HCT116 (cell line): ENCODE measurements around the gene DHDH. TPM values are rescaled to one million over a fixed set of nuclear protein-coding genes. Genes with fewer than 3 reads are reported as not detected.

Source experiments
- ATAC-seq: fragments of 200-7000 bp; cut with Tn5 transposase; 2 replicates; pipeline ENCODE4 v1.9.1; 2020; ENCODE audit warnings: mild to moderate bottlenecking, moderate library complexity
- BruUV-seq: library from RNA; stranded (reverse); fragments of 400-500 nt; replicated peaks from 2 replicates; lab custom pipeline; 2021; lab: Mats Ljungman, UMichigan
- CTCF ChIA-PET: fragments of 300-600 bp; sonication (Branson Sonifier 250); formaldehyde crosslinking; loops from one replicate; lab custom pipeline; 2021; ENCODE audit warnings: antibody characterized with exemption; lab: Charles Lee
- POLR2A ChIA-PET: fragments of 300-600, 350-600 bp; sonication (Branson Sonifier 250); formaldehyde crosslinking; loops from one replicate; lab custom pipeline; 2021; ENCODE audit warnings: antibody characterized with exemption; lab: Charles Lee
- RAD21 ChIA-PET, 2 experiments: fragments of 300-600 bp; sonication (Branson Sonifier 250); formaldehyde crosslinking; loops; one replicate each; lab custom pipeline; 2023; ENCODE audit warnings: low total read pairs in 2 of 2; ENCODE audit not compliant: uncharacterized antibody in 2 of 2, unreplicated experiment in 2 of 2, low non-redundant PET in 1 of 2; lab: Charles Lee
- DNase-seq: peaks from one replicate; pipeline ENCODE4 v3.0.0-alpha.2; 2010; ENCODE audit warnings: low read depth, low spot score
- H2AFZ ChIP-seq: fragments of 200-600 bp; shearing (Covaris generic), sonication (generic); 2 replicates; pipeline ENCODE4 v1.6.1; 2017; ENCODE audit warnings: low read depth, mixed run types, mixed read lengths, antibody characterized with exemption, low read length; ENCODE audit not compliant: poor library complexity, severe bottlenecking
- H3K27ac ChIP-seq: 2 replicates; pipeline ENCODE4 v1.5.1; 2012; ENCODE audit warnings: low read depth, low read length
- H3K27me3 ChIP-seq: fragments of 200-600 bp; sonication (generic); 2 replicates; pipeline ENCODE4 v1.6.1; 2016; ENCODE audit warnings: mixed run types, low read length, mixed read lengths; ENCODE audit not compliant: insufficient read depth
- H3K36me3 ChIP-seq, 2 experiments: fragments of 200-500 bp in 1 of 2; fragments of 200-600 bp in 1 of 2; sonication (Bioruptor generic) in 1 of 2; sonication (generic) in 1 of 2; 2 replicates each; pipeline versions ENCODE4 v1.5.1 to v1.6.1; 2014 to 2016; ENCODE audit warnings: low read length in 2 of 2, inconsistent platforms in 1 of 2, mixed read lengths in 1 of 2, mixed run types in 1 of 2; ENCODE audit not compliant: insufficient read depth in 2 of 2, control insufficient read depth in 1 of 2
- H3K4me1 ChIP-seq, 2 experiments: fragments of 200-600 bp in 1 of 2; sonication (generic) in 1 of 2; 2 replicates each; pipeline versions ENCODE4 v1.5.1 to v1.6.1; 2012 to 2017; ENCODE audit warnings: low read length in 2 of 2, inconsistent platforms in 1 of 2, mild to moderate bottlenecking in 1 of 2, mixed read lengths in 1 of 2, mixed run types in 1 of 2, moderate library complexity in 1 of 2; ENCODE audit not compliant: insufficient read depth in 2 of 2, control insufficient read depth in 1 of 2
- H3K4me2 ChIP-seq: fragments of 200-600 bp; sonication (generic); 2 replicates; pipeline ENCODE4 v1.6.1; 2017; ENCODE audit warnings: mixed run types, low read length, mixed read lengths
- H3K4me3 ChIP-seq, 2 experiments: fragments of 200-600 bp in 1 of 2; sonication (generic) in 1 of 2; replicated peaks in 1 of 2; 2 replicates each; pipeline ENCODE4 v1.5.1; 2011 to 2016; ENCODE audit warnings: low read length in 2 of 2, control low read depth in 1 of 2, low read depth in 1 of 2, mild to moderate bottlenecking in 1 of 2, mixed read lengths in 1 of 2, mixed run types in 1 of 2
- H3K79me2 ChIP-seq: fragments of 200-600 bp; sonication (generic); 2 replicates; pipeline ENCODE4 v1.6.1; 2017; ENCODE audit warnings: mild to moderate bottlenecking, mixed run types, low read length, moderate library complexity, mixed read lengths; ENCODE audit not compliant: insufficient read depth
- H3K9ac ChIP-seq: fragments of 200-600 bp; sonication (generic); 2 replicates; pipeline ENCODE4 v1.6.1; 2016; ENCODE audit warnings: low read length, mixed read lengths
- H3K9me2 ChIP-seq: fragments of 200-600 bp; sonication (generic), shearing (Covaris generic); 2 replicates; pipeline ENCODE4 v1.6.1; 2017; ENCODE audit warnings: mixed run types, mild to moderate bottlenecking, moderate library complexity; ENCODE audit not compliant: insufficient read depth
- H3K9me3 ChIP-seq, 2 experiments: fragments of 200-500 bp in 1 of 2; fragments of 200-600 bp in 1 of 2; sonication (Bioruptor generic) in 1 of 2; sonication (generic) in 1 of 2; 2 replicates each; pipeline ENCODE4 v1.6.1; 2014 to 2017; ENCODE audit warnings: low read length in 2 of 2, mixed read lengths in 2 of 2, inconsistent platforms in 1 of 2, low read depth in 1 of 2, mild to moderate bottlenecking in 1 of 2, mixed run types in 1 of 2, moderate library complexity in 1 of 2; ENCODE audit not compliant: control insufficient read depth in 1 of 2, insufficient read depth in 1 of 2
- H4K20me1 ChIP-seq: fragments of 200-600 bp; sonication (generic), shearing (Covaris generic); 2 replicates; pipeline ENCODE4 v1.6.1; 2017; ENCODE audit warnings: mixed run types, mild to moderate bottlenecking, moderate library complexity; ENCODE audit not compliant: insufficient read depth
- CEBPB ChIP-seq: IDR thresholded peaks from 2 replicates; pipeline ENCODE4 v1.6.1; 2012; ENCODE audit warnings: low read depth
- EGR1 ChIP-seq: IDR thresholded peaks from 2 replicates; pipeline ENCODE4 v1.6.1; 2012; ENCODE audit warnings: low read depth
- POLR2A ChIP-seq: IDR thresholded peaks from 2 replicates; pipeline ENCODE4 v1.7.0; 2011; ENCODE audit warnings: borderline replicate concordance; ENCODE audit not compliant: insufficient read depth, insufficient read length; ENCODE audit errors: extremely low read depth
- YY1 ChIP-seq: IDR thresholded peaks from 2 replicates; pipeline ENCODE4 v1.6.1; 2011; ENCODE audit warnings: low read length, low read depth, moderate library complexity, mild to moderate bottlenecking; ENCODE audit not compliant: insufficient replicate concordance; ENCODE audit errors: extremely low read depth
- intact Hi-C: fragments of 100-400 bp; cut with micrococcal nuclease; formaldehyde crosslinking; loops from 2 replicates; pipeline ENCODE4 v1.10.0; 2022
- total RNA-seq: library from RNA; stranded (reverse); gene quantifications from one replicate; pipeline ENCODE4 v1.2.1, GENCODE V29; 2021; ENCODE audit not compliant: unreplicated experiment

Gene DHDH
- total RNA-seq, 1 experiment from 2014 or later = 8.6 TPM

GRCh38 chr19:48945415-48945814 is 11.9 kb downstream of the DHDH start:
- H3K27me3 ChIP-seq = no peaks in the 10 kb centered on the region
- H3K4me1 ChIP-seq = no peaks in the 10 kb centered on the region
- POLR2A ChIA-PET = interaction anchor here (1.3 kb wide), 1 partner anchor 12 kb away, joined by 3 read pairs; the partner anchor contains the start of gene DHDH
- H3K36me3 ChIP-seq = 0 out of 4 replicates have a peak, but pooled peaks cover 0 to 3% of the 10 kb centered on the region in 2 experiments
- DNase-seq (no peak), ATAC-seq (no peak)
- no peak overlapping the region for H3K4me2 ChIP-seq
- H3K9me3 ChIP-seq = no peaks in the 10 kb centered on the region
- H3K9me2 ChIP-seq = no peaks in the 10 kb centered on the region
- H3K4me3 ChIP-seq = no peak overlapping the region
- intact Hi-C loops = no loop called here
- H3K79me2 ChIP-seq = no peaks in the 10 kb centered on the region
- CTCF ChIA-PET = no interaction called here
- no peak overlapping the region for H3K27ac ChIP-seq
- TF ChIP-seq YY1 = no peak
- H2AFZ ChIP-seq = no peak overlapping the region
- no peaks in the 10 kb centered on the region for H4K20me1 ChIP-seq
- RAD21 ChIA-PET = no interaction called here
- BruUV-seq = no TSS peak
- H3K9ac ChIP-seq = no peak overlapping the region

GRCh38 chr19:48945817-48946216 is 12.3 kb downstream of the DHDH start:
- no peaks in the 10 kb centered on the region for H3K4me1 ChIP-seq
- RAD21 ChIA-PET = no interaction called here
- H3K9me2 ChIP-seq = no peaks in the 10 kb centered on the region
- CTCF ChIA-PET = no interaction called here
- no peaks in the 10 kb centered on the region for H3K79me2 ChIP-seq
- H3K4me3 ChIP-seq = no peak overlapping the region
- 0 out of 4 replicates have a peak, but pooled peaks cover 0 to 3% of the 10 kb centered on the region in 2 experiments for H3K36me3 ChIP-seq
- no peak overlapping the region for H3K9ac ChIP-seq
- H3K27me3 ChIP-seq = no peaks in the 10 kb centered on the region
- no peak overlapping the region for H3K4me2 ChIP-seq
- no TSS peak for BruUV-seq
- ATAC-seq (no peak), DNase-seq (no peak)
- H3K27ac ChIP-seq = no peak overlapping the region
- intact Hi-C loops = no loop called here
- H3K9me3 ChIP-seq = no peaks in the 10 kb centered on the region
- no peaks in the 10 kb centered on the region for H4K20me1 ChIP-seq
- no peak overlapping the region for H2AFZ ChIP-seq
- TF ChIP-seq POLR2A (no peak), CEBPB (no peak), EGR1 (no peak)
- POLR2A ChIA-PET = interaction anchor here (0.7 to 1.3 kb wide), 2 partner anchors 13 to 507 kb away, joined by 3 to 4 read pairs; partner anchors contain the start of genes ALDH16A1 and DHDH
